T-helper 22 cell (primary cell): ENCODE data around the gene PPP1R3A.
"Not testable (repeated sequence)": the region's sequence is repeated elsewhere in the genome, so short reads cannot be mapped to it uniquely, and the experiment has no call there.

Experiments
- DNase-seq: peaks from one replicate; pipeline ENCODE4 v3.0.0-alpha.2; 2020; ENCODE audit warnings: low read depth

Gene PPP1R3A, protein sequence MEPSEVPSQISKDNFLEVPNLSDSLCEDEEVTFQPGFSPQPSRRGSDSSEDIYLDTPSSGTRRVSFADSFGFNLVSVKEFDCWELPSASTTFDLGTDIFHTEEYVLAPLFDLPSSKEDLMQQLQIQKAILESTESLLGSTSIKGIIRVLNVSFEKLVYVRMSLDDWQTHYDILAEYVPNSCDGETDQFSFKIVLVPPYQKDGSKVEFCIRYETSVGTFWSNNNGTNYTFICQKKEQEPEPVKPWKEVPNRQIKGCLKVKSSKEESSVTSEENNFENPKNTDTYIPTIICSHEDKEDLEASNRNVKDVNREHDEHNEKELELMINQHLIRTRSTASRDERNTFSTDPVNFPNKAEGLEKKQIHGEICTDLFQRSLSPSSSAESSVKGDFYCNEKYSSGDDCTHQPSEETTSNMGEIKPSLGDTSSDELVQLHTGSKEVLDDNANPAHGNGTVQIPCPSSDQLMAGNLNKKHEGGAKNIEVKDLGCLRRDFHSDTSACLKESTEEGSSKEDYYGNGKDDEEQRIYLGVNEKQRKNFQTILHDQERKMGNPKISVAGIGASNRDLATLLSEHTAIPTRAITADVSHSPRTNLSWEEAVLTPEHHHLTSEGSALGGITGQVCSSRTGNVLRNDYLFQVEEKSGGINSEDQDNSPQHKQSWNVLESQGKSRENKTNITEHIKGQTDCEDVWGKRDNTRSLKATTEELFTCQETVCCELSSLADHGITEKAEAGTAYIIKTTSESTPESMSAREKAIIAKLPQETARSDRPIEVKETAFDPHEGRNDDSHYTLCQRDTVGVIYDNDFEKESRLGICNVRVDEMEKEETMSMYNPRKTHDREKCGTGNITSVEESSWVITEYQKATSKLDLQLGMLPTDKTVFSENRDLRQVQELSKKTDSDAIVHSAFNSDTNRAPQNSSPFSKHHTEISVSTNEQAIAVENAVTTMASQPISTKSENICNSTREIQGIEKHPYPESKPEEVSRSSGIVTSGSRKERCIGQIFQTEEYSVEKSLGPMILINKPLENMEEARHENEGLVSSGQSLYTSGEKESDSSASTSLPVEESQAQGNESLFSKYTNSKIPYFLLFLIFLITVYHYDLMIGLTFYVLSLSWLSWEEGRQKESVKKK

DNA sequence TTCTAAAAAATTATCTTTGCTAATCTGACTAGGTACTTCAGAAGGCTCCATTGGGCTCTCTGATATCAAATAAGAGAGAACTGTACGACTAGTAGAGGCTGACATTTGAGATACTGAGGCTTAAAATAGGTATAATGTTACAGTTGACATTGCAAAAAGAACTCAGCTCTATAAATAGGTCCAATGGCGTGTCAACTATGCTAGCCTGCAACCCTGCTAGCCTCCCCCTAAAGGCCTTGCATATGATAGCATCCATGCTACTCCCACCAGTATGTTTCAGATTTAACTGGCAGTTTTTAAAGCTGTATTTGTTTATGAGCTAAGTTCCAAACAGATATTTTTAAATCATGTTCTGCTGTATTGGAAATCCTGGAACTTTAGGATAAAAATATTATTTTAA, at the start of gene PPP1R3A:
TSS of gene PPP1R3A (minus strand) at position 64 of the 400 bp plus-strand sequence. CDS start at position 51, 13 bp downstream.
- no peak for DNase-seq

DNA sequence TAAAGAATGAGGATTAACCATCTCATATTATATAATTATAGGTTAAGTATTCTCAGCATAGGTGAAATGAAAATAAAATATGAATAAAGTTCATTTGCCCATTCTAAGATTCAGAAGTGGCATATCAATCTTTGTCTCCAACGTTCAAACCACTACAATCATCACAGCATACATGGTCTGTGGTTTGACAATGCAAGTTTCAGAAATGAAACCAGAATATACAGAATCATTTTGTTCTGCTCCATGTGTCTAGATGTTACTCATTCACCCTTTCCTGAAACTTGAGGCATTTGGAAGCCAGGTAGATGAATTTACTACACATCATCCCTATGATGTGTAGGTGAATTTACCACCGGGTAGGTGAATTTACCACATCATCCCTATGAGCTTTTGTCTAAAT, 44.5 kb upstream of the PPP1R3A start:
- no peak for DNase-seq

DNA sequence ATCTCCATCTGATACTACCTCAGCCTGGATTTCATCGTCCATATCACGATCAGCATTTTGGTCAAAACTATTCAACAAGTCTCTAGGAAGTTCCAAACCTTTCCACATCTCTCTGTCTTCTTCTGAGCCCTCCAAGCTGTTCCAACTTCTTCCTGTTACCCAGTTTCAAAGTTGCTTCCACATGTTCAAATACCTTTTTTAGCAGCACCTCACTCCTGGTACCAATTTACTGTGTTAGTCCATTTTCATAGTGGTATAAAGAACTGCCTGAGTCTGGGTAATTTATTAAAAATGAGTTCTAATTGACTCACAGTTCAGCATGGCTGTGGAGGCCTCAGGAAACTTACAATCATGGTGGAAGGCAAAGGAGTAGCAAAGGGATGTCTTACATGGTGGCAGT, 41.1 kb upstream of the PPP1R3A start:
- DNase-seq, result no peak

DNA sequence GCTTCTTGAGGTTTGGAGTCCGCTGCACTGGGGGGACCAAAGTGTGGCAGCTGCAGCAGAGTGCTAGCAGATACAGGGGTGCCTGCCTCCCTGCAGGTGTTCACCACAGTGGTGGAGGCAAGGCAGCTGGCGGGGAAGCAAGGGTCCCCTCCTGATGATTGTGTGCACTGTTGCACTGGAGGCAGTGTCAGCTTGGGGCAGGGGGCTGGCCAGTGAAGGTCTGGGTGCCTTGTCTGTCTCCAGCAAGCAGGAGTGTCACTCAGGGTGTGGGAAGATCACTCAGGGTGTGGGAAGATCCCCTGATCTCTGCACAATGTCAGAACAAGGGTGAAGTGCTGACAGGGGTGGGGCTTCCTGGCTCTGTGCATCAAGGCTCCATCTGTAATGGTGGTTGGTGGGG, 36.3 kb upstream of the PPP1R3A start:
- no peak for DNase-seq

DNA sequence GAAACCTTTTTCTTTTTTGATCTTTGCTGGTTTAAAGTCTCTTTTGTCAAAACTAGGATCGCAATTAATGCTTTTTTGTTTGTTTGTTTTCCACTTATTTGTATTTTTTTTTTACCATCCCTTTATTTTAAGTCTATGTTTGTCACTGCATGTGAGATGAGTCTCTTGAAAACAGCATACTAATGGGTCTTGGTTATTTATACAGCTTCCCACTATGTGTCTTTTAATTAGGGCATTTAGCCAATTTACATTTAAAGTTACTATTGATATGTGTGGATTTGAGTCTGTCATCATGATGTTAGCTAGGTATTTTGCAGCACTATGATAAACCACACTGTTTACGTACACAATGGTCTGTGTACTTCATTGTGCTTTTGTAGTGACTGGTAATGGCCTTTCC, 34.7 kb upstream of the PPP1R3A start:
- DNase-seq, result no peak

DNA sequence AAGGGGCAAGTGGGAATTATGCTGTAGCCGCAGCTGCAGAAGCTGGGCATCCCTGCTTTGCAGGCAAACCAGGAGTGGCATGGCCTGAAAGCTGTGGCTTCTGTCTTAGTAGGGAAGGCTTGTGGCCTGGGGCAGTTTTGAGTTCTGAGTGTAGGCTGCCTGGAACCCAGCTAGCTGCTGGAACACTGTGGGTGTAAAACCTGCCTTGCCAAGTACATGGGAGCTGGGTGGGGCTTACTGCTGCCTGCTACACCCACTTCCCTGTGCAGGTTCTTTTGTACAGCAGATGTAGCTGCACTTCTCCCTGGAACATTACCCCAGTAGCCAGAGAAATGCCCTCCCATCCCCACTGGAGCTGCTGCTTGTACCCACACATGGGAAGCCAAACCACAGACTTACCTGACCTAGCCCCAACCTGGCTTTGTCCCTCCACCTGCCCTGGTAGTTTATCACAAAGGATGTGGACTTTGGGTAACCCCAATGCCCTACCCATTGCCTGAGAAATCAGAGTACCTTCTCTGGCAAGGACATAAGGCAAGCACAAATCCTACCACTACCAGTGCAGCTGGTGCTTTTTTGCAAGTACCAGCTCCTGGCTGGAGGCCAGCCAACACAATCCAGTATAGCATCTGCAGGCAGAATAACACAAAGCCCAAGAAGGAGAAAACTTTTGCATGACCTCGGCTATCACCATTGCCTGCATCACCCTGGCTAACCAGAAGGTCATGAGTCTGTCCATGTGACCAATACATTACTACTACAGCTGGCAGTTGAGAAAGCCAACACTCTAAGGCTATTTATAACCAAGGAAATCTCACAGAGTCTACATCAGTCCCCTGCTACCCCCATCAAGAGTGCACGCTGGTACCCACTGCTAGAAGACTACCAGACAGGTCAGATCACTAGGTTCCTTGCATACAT, 26.5 kb upstream of the PPP1R3A start:
- DNase-seq, result no peak

DNA sequence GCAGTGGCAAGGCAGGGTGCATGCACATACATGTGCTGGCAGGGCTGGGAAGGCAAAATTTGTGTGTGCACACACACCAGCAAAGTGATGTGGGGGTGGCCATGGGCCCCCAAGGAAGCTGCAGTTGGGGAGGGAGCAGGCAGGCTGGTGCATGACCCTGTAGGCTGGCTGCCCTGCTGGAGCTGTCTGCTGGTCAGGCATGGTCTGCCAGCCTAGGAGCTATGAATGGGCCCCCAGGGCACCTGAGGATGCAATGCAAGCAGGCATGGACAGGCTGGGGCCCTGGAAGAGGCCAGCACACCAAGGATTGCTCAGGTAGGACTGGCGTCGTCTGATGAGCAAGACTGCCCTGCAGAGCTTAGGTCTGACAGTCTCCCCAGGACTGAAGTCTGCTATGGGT, 18.2 kb upstream of the PPP1R3A start:
- no peak for DNase-seq

DNA sequence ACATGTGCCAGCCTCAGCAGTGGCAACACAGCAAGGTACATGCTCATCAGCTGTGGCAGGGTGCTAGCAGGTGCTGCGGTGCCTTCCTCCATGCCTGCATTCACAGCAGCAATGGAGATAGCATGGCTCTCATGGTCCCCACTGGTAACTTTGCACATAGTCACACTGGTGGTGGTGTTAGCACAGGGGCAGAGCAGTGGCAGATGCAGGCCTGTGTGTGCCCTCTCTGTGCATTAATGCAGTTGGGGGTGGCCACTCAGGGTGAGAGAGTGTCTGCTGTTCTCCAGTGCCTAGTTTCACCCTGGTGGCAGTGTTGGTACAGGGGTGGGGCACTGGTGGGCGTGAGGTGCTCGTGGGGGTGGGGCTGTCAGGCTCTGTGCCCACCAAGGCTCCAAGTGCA, 17.7 kb upstream of the PPP1R3A start:
- no peak for DNase-seq

DNA sequence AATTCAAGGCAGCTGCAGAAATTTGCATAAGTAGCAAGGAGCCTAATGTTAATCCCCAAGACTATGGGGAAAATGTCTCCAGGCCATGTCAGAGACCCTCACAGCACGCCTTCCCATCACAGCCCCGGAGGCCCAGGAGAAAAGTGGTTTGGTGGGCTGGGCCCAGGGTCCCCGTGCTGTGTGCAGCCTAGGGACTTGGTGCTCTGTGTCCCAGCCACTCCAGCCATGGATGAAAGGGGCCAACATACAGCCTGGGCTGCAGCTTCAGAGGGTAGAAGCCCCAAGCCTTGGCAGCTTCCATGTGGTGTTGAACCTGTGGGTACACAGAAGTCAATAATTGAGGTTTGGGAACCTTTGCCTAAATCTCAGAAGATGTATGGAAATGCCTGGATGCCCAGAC, 10.6 kb upstream of the PPP1R3A start:
- DNase-seq, result not testable (repeated sequence)

DNA sequence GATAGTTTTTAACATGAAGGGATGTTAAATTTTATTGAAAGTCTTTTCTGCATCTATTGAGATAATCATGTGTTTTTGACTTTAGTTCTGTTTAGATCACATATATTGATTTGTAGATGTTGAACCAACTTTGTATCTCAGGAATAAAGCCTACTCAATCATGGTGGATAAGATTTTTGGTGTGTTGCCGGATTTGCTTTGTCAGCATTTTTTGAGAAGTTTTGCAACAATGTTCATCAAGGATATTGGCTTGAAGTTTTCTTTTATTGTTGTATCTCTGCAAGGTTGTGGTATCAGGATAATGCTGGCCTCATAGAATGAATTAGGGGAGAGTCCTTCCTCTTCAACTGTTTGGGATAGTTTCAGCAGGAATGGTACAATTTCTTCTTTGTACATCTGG, 9.3 kb upstream of the PPP1R3A start:
- DNase-seq, result no peak

DNA sequence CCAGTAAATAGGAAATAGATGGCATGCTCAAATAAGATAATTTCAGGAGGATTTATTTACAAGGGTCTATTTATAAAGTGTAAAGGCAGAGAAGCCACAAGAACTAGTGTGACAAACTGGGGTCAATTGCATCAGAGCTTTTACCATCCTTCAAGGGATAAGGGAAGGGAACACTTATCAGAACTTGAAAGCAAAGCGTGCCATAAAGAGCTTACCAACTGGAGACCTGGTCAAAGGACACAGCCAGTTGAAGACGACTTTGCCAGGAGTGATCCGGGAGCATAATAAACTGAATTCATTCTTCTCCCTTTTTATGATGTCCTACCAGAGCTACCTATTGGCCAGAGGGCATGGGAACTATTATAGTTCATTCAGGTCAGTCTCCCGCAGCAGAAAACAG, 3.2 kb upstream of the PPP1R3A start:
- no peak for DNase-seq

DNA sequence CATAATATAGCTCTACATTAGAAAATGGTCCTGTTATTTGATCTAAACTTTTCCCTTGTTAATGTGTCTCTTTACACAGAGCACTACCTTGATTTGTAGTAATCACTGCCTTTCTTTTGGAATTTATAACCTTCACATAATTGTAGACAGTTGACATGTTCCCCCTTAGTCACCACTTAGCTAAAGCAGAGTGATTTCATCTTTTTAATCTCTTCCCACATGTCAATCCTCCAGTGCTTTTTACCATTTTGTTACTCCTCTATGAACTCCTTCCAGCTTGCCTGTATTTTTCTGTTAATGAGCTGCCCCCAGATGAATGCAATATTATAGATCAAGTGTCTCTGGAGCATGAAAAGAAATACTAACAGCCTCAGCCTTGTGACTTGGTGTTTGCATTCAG, 2.6 kb upstream of the PPP1R3A start:
- no peak for DNase-seq

DNA sequence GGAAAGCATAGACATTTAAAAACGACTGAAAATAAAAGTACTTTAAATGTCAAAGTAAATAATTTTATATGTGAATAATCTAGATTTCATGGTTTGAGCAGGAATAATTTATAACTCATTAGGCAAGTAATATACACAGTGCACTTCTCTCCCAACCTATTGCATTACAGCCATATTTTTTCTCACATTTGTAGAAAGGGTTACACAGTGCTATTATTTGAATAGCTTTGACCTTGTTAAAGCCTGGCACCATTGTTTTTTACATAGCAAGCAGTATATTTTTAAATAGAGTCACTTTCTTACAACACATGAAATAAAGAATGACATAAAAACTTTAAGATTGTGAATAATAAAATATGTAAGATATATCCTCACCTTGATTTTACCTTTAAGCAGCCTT, 969 bp downstream of the PPP1R3A start:
- DNase-seq, result no peak

DNA sequence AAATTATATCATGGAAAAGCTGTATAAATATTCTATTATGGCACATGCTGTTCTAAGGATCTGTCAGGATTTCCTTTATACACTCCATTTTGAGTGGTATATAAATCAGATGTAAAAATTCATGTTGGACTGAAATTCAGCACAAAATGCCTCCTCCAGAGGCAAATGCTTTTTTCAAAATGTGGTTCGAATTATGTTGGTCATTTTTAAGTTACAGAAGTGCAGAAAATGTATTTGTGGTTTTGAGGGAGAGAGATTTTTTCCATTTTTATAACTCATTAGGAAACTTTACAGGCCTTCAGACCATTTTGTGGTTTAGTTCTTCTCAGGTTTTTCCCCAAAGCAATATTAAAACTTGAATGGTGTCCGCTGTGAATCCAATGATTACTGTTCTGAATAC, 2.9 kb downstream of the PPP1R3A start:
- no peak for DNase-seq

DNA sequence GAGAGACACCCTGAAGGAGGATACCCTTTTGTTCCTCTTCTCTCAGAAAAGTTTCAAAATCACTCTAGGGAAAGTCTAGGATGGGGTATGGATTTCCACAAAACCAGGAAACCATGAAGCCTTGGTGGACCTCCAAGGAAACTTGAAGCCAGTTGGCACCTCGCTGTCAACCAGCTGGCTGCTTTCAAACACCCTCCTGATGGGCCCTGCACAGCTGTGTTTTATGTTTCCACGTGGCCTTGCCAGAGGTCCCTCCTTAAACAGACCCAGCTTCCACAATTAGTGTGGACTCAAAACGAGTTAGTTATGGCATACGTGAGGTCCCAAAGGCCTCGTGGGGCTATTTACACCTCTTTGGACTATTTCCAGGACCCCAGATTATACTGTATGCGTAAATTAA, 5.9 kb downstream of the PPP1R3A start:
- no peak for DNase-seq

DNA sequence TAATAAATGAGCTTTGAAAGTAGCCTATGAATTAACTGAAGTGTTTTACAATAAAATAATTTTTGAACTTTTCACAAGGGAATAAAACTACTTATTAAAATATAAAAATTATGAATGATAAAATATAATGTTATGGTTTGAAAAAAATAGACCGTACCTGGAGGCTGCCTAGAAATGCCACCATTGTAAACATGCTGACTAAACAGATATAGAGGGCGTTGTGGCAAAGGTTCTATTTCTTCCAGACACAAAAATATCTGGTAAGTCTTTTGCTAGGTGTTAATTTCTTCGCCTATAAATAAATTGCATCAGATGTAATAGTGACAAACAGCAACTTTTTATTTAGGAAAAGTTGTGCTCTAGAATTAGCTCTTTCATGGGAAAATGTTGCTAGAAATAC, 11.2 kb downstream of the PPP1R3A start:
- DNase-seq, result no peak

DNA sequence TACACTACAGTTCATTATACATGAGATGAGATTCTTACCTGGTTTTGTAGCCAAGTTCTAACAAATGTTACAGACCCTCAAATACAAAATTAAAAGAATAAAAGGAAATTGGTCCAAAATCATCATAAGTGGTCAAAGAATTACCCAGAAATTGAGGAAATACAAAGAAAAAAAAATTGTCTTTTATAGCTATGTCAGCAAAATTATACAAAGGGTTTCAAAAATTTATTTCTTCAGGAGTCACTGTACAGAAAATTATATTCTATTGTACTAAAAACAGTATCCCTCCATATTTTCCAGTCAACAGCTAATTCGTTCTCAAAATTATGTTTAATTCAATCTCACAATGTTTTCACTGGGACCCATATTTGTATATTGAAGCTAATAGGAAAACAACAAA, 14.3 kb downstream of the PPP1R3A start:
- DNase-seq, result no peak

DNA sequence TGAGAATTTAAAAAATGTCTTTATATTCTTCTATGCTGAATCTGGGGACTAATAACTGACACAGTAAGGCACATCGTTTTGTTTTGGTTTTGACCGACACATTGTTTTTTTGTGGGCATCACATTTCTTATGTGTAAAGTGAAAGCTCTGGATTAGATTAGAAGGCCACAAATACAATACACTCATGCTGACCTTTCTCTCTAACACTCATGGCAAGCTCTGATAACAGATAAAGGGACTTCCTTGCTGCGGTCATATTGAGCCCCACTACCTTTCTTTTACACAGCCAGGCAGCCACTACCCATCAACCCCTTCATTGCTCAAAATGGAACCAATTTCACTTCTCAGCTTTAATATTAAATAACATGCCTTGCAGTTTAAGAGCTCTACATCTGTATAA, 26.0 kb downstream of the PPP1R3A start:
- no peak for DNase-seq

DNA sequence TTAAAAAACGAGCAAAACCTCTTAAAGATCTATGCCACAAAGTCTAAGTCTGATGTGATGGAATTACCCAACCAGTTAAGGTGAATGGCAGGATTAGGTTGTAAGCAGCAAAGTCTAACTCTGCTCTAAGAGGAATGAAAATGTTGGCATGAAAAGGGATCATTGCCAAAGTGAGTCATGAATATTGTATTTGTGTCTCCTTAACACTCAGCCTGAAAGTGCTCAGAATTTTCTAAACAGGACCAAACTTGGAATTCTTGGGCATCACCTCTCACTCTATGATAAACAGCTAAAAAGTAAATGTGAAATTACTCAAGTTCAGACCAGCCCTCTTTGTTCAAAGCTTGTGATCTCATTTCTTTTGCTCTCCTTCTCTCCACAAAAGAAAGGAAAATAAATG, 27.0 kb downstream of the PPP1R3A start:
- DNase-seq, result no peak

DNA sequence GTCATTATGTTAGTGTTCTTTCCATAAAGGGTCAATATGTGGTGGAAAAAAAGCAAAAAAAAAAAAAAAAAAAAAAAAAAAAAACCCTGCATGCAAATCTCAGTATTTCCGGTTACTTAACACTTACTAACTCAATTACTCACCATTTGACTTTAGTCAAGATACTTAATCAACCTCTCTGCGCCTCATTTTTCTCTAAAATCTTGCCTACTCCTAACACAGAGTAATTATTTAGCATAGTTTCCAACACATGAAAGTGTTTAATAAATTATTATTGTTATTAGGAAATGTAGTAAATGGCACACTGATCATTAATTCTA, 27.8 kb downstream of the PPP1R3A start:
- DNase-seq, result no peak

DNA sequence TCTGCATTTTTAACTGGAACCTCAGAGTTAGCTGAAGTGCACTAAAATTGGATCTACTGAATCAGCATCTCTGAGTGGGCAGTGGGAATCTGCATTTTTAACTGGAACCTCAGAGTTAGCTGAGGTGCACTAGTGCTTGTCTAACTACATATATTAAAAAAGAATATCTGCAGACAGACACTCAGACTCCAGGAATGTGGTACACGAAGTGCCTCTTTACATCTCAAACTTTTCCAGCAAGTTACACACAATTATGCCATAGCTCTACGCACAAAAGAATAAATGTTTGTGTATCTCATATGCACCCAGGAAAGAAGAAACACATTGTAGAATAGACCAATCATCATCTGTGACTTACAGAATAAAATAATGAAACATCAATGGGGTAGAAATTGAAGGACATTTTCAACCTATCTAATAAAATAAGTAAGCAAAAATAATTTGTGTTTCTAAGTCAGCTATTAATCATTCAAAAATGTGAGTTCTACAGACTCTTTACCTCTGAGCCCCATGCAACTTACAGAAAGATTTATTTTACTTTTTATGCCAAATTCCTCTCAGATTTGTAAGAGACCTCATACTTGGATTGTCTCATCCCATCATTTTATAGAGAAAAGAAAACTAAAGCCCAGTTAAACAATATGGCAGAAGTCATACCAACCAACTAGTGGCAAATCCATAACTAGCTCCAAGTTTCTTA, 28.3 kb downstream of the PPP1R3A start:
- no peak for DNase-seq
